HFF-Myc (cell line): ENCODE data around the gene PRR12.

Source experiments
- DNase-seq: peaks from one replicate; pipeline ENCODE4 v3.0.0-alpha.2; 2011; ENCODE audit warnings: low read depth; ENCODE audit errors: extremely low read depth
- H3K4me3 ChIP-seq: replicated peaks from 2 replicates; pipeline ENCODE4 v1.5.1; 2011; ENCODE audit warnings: low read depth, mild to moderate bottlenecking, control low read depth, low read length
- TF ChIP-seq, protein P1 (sequence below): IDR thresholded peaks from 2 replicates; pipeline ENCODE4 v1.5.1; 2012; ENCODE audit warnings: mild to moderate bottlenecking, low read depth, low read length, control low read depth; ENCODE audit errors: missing control alignments

PRR12 gene

DNA sequence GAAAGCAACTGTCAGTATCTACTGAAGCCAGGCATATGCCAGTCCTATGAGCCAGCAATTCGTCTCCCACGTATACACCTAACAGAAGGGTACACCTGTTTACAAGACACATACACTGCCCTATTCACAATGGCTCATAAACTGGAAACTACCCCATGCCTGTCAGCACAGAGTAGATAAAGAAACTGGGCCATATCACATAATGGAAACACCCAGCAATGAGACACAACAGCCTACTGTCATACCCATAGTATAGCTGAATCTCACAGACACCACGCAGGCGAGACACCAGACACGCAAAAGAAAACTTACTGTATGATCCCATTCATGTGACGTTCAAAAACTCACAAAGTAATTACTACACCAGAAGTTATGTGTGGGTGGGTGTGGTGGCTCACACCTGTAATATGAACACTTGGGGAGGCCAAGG is 26.4 kb upstream of the PRR12 start:
- no peak overlapping the region for H3K4me3 ChIP-seq
- TF ChIP-seq, protein P1, sequence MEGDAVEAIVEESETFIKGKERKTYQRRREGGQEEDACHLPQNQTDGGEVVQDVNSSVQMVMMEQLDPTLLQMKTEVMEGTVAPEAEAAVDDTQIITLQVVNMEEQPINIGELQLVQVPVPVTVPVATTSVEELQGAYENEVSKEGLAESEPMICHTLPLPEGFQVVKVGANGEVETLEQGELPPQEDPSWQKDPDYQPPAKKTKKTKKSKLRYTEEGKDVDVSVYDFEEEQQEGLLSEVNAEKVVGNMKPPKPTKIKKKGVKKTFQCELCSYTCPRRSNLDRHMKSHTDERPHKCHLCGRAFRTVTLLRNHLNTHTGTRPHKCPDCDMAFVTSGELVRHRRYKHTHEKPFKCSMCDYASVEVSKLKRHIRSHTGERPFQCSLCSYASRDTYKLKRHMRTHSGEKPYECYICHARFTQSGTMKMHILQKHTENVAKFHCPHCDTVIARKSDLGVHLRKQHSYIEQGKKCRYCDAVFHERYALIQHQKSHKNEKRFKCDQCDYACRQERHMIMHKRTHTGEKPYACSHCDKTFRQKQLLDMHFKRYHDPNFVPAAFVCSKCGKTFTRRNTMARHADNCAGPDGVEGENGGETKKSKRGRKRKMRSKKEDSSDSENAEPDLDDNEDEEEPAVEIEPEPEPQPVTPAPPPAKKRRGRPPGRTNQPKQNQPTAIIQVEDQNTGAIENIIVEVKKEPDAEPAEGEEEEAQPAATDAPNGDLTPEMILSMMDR: no peak
- DNase-seq: no peak

DNA sequence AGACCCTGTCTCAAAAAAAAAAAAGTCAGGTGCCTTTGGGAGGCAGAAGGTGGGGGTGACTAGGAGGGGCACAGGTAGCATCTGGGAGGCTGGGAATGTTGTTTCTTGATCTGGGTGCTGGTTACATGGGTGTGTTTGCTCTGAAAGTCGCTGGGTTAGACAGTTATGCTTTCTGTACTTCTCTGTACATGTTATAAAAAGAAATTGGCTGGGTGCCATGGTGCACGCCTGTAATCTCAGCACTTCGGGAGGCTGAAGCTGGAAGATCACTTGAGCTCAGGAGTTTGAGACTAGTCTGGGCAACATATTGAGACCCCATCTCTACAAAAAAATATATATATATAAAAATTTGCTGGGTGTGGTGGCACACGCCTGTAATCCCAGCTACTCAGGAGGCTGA is 25.7 kb upstream of the PRR12 start:
- DNase-seq: no peak
- no peak overlapping the region for H3K4me3 ChIP-seq
- TF ChIP-seq, protein P1: no peak

DNA sequence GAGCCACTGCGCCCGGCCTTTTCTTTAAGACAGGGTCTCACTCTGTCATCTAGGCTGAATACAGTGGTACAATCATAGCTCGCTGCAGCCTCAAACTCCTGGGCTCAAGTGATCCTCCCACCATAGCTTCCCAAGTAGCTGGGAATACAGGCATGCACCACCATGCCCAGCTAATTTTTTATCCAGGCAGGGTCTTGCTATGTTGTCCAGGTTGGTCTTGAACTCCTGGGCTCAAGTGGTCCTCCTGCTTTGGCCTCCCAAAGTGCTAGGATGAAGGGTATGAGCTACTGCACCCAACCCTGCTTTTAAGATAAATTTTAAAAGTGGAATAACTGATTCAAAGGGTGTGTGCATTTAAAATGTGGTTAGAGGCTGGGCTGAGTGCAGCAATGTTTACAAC is 24.7 kb upstream of the PRR12 start:
- TF ChIP-seq, protein P1: no peak
- DNase-seq: no peak
- no peak overlapping the region for H3K4me3 ChIP-seq

DNA sequence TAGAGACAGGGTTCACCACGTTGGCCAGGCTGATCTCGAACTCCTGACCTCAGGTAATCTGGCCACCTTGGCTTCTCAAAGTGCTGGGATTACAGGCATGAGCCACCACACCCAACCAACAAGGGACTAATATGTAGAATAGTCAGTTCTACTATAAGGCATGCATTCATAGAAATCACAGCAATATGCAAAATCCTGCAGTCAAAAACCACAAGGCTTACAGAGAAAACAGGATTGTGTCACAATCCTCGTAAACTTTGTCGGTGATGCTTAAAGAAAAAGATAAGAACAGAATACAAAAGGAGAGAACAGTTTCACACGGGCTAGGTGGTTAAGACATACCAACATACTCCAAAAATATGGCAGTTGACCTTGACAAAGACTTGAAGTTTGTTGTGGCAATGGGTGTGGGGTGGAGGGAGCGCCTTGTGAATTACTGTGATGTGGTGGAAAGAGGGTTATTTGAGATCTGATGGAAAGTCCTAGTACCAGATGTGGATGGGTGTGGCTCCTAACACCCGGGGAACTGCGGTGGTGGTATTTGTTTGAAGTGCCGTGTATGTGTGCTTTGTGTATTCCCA is 23.0 kb upstream of the PRR12 start:
- H3K4me3 ChIP-seq: no peak overlapping the region
- TF ChIP-seq, protein P1: no peak
- peak; percentile 66 for DNase-seq

DNA sequence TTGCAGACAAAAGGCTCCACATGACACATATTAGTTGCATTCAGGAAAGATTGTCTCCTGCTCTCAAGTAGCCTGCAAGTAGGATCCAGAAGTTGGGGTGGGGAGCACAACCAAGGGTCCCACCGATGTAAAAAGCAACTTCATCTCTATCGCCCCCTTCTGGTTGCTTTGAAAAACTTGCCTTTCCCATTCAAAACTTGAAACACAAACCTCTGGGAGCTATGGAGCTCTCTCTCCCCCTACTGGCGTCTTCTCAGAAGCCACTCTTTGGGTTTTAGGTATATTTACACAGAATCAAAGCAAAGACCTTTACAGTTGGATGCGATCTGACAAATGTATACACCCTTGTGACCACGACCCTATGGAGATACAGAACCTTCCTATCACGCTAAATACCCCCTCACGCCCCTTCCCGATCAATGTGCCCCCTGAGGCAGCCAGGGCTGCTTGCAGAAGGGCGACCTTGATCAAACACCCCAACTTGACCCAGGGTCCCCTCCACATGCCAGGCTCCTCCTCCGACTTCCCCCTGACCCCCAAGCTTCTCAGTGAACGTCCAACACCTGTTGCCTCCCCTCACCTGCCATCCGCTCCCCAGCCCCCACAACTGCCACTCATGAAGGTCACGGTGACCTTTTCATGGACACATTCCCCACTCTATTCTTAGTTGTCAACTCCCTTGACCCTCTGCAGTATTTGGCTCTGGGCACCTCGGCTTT is 20.7 kb upstream of the PRR12 start:
- H3K4me3 ChIP-seq: no peak overlapping the region
- peak; percentile 77 for DNase-seq
- TF ChIP-seq, protein P1: peak; percentile 96

DNA sequence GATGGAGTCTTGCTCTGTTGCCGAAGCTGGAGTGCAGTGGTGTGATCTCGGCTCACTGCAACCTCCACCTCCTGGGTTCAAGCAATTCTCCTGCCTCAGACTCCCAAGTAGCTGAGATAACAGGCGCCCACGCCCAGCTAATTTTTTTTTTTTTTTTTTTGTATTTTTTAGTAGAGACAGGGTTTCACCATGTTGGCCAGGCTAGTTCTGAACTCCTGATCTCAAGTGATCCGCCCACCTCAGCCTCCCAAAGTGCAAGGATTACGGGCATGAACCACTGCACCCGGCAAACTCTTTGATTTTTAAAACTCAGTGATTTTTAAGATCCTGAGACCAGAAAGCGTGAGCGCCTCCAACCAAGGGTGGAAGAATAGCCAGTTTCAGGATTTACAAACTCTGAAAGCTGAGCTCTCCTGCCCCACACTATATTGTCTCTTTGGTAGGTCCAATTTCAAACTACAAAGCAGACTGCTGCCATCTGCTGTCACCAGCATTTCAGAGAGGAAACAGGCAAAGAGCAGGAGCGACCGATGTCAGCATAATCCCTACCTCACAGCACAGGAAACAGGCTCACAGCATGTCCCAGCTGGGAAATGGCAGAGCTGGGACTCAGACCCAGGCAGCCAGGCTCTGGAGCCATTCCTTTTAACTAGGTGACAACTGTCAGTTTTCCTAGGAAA is 19.8 kb upstream of the PRR12 start:
- DNase-seq: no peak
- TF ChIP-seq, protein P1: peak; percentile 6
- no peak overlapping the region for H3K4me3 ChIP-seq
